Measurements from ENCODE around the gene OBP2A. TPM values are rescaled to one million over a fixed set of nuclear protein-coding genes. Genes with fewer than 3 reads are reported as not detected.
"Not testable (repeated sequence)": the region's sequence is repeated elsewhere in the genome, so short reads cannot be mapped to it uniquely, and the experiment has no call there.

OBP2A gene
- total and polyA plus RNA-seq, 5 donors from 2014 or later: not detected

- Mint-ChIP-seq H3K4me3 (peak overlapping the region in 1 of 4 donors; percentile 68), H3K27ac (no peak overlapping the region), H3K4me1 (peaks cover 0 to 14% (median 8%) of the 10 kb centered on the region in 4 donors), H3K36me3 (peaks cover 13% of the 10 kb centered on the region), H3K9me3 (peaks cover 0 to 10% (median 3%) of the 10 kb centered on the region in 7 donors), H3K27me3 (peaks cover 4% of the 10 kb centered on the region)
- DNase-seq (no peak), ATAC-seq (ENCODE audit: low read depth in 2 of 2) (no peak)
- Histone ChIP-seq H3K27me3 (ENCODE audit: control insufficient read depth, insufficient read depth, low read length) (no peaks in the 10 kb centered on the region), H3K9me3 (ENCODE audit: control insufficient read depth in 2 of 2, low read length in 2 of 2) (peaks cover 4 to 6% of the 10 kb centered on the region in 2 experiments), H3K27ac (ENCODE audit: insufficient read depth, low read length, poor library complexity, severe bottlenecking) (no peak overlapping the region), H3K36me3 (ENCODE audit: control insufficient read depth, insufficient read depth, low read length) (peaks cover 23% of the 10 kb centered on the region), H3K4me3 (ENCODE audit: low read depth, low read length) (no peak overlapping the region), H3K4me1 (ENCODE audit: control insufficient read depth, insufficient read depth, low read length, poor library complexity, severe bottlenecking) (peaks cover 3% of the 10 kb centered on the region)
Observed at GRCh38 chr9:135507104-135508035, 38.6 kb upstream of the OBP2A start.

DNA sequence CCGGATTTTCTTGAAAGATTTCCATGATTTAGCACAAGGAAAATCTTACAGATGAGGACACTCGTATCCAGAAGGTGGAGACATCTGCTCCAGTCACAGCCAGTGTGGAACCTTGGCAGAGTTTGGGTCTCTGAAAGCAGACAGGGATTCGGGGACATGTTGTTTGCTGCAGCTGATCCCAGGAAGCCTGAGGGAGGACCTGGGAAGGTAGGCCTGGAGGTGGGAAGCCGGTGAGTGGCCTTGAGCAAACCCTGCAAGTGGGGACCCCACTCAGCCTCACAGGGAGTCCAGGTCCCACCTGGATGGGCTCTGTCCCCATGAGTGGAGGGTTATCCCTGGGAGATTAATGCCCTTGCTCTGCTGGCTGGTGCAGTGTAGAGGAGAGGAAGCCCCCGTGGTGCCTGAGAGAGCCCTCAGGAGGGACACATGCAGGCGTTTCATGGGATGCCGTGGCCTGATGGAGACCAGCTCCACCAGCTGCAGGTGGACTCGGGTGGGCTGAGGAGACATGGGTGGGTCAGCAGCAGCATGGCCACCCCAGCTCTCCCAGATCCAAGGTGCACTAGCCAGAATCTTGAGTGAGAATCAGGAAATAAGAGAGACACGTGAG, 37.6 kb upstream of the OBP2A start:
- DNase-seq: no peak
- ATAC-seq (ENCODE audit: low read depth in 2 of 2): no peak
- Histone ChIP-seq H3K27me3 (ENCODE audit: control insufficient read depth, insufficient read depth, low read length) (no peaks in the 10 kb centered on the region), H3K4me1 (ENCODE audit: control insufficient read depth, insufficient read depth, low read length, poor library complexity, severe bottlenecking) (no peaks in the 10 kb centered on the region), H3K4me3 (ENCODE audit: low read depth, low read length) (no peak overlapping the region), H3K9me3 (ENCODE audit: control insufficient read depth in 2 of 2, low read length in 2 of 2) (peaks cover 4 to 6% of the 10 kb centered on the region in 2 experiments), H3K36me3 (ENCODE audit: control insufficient read depth, insufficient read depth, low read length) (peaks cover 16% of the 10 kb centered on the region), H3K27ac (ENCODE audit: insufficient read depth, low read length, poor library complexity, severe bottlenecking) (no peak overlapping the region)
- H3K4me3 Mint-ChIP-seq: peak overlapping the region in 1 of 4 donors; percentile 29
- H3K27me3 Mint-ChIP-seq: peaks cover 4% of the 10 kb centered on the region
- peaks cover 0 to 11% (median 6%) of the 10 kb centered on the region in 4 donors for H3K4me1 Mint-ChIP-seq
- H3K9me3 Mint-ChIP-seq: peaks cover 0 to 10% (median 3%) of the 10 kb centered on the region in 7 donors
- no peak overlapping the region for H3K27ac Mint-ChIP-seq
- peaks cover 9% of the 10 kb centered on the region for H3K36me3 Mint-ChIP-seq

GRCh38 chr9:135509458-135509857, 36.5 kb upstream of the OBP2A start:
- no peak for DNase-seq
- ATAC-seq (ENCODE audit: low read depth in 2 of 2): no peak

DNA sequence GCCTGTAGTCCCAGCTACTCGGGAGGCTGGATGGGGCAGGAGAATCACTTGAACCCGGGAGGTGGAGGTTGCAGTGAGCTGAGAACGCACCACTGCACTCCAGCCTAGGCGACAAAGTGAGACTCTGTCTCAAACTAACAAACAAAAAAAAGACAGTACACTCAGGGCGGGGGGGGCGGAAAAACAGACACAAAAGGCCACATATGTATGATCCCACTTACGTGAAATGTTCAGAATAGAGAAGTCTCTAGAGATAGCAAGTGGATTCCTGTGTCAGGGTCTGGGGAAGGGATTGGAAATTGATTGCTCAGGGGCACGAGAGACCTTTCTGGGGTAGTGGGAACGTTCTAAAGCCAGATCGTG, 33.7 kb upstream of the OBP2A start:
- Mint-ChIP-seq H3K4me1 (peaks cover 0 to 2% (median 0%) of the 10 kb centered on the region in 4 donors), H3K27me3 (peaks cover 4% of the 10 kb centered on the region), H3K4me3 (no peak overlapping the region), H3K27ac (peak overlapping the region in 1 of 3 donors; percentile 27), H3K36me3 (no peaks in the 10 kb centered on the region), H3K9me3 (peaks cover 0 to 10% (median 3%) of the 10 kb centered on the region in 7 donors)
- DNase-seq: no peak
- ATAC-seq (ENCODE audit: low read depth in 2 of 2): no peak
- Histone ChIP-seq H3K9me3 (ENCODE audit: control insufficient read depth in 2 of 2, low read length in 2 of 2) (peaks cover 4 to 6% of the 10 kb centered on the region in 2 experiments), H3K36me3 (ENCODE audit: control insufficient read depth, insufficient read depth, low read length) (no peaks in the 10 kb centered on the region), H3K27me3 (ENCODE audit: control insufficient read depth, insufficient read depth, low read length) (no peaks in the 10 kb centered on the region), H3K4me3 (ENCODE audit: low read depth, low read length) (no peak overlapping the region), H3K4me1 (ENCODE audit: control insufficient read depth, insufficient read depth, low read length, poor library complexity, severe bottlenecking) (no peaks in the 10 kb centered on the region), H3K27ac (ENCODE audit: insufficient read depth, low read length, poor library complexity, severe bottlenecking) (no peak overlapping the region)

More at GRCh38 chr9:135509458-135509857, 36.5 kb upstream of the OBP2A start:
- no peak overlapping the region for H3K27ac ChIP-seq (ENCODE audit: insufficient read depth, low read length, poor library complexity, severe bottlenecking)
- H3K36me3 ChIP-seq (ENCODE audit: control insufficient read depth, insufficient read depth, low read length): peaks cover 5% of the 10 kb centered on the region
- H3K27me3 Mint-ChIP-seq: peaks cover 4% of the 10 kb centered on the region
- H3K27ac Mint-ChIP-seq: no peak overlapping the region
- H3K9me3 Mint-ChIP-seq: peaks cover 0 to 10% (median 3%) of the 10 kb centered on the region in 7 donors
- H3K9me3 ChIP-seq (ENCODE audit: control insufficient read depth in 2 of 2, low read length in 2 of 2): peaks cover 4 to 6% of the 10 kb centered on the region in 2 experiments
- no peak overlapping the region for H3K4me3 ChIP-seq (ENCODE audit: low read depth, low read length)
- H3K4me3 Mint-ChIP-seq: no peak overlapping the region
- peaks cover 3% of the 10 kb centered on the region for H3K36me3 Mint-ChIP-seq
- no peaks in the 10 kb centered on the region for H3K27me3 ChIP-seq (ENCODE audit: control insufficient read depth, insufficient read depth, low read length)
- H3K4me1 ChIP-seq (ENCODE audit: control insufficient read depth, insufficient read depth, low read length, poor library complexity, severe bottlenecking): no peaks in the 10 kb centered on the region
- peaks cover 0 to 3% (median 3%) of the 10 kb centered on the region in 4 donors for H3K4me1 Mint-ChIP-seq

DNA sequence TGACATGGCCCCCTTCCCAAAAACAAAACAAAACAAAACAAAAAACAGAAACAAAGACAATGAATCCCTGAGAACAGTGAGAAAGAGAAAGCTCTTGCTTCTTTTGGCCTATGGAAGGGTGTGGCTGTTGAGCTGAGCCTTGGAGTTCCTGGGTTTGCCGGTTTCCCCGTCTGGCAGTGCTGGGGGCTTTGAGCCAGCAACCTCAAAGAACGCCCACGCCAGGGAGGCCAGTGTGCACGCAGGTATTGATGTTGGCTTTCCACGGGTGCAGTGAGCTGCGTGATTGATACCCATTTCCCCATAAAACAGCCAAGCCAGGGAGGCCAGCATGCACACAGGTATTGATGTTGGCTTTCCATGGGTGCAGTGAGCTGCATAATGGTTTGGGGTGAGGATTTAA, 33.0 kb upstream of the OBP2A start:
- Mint-ChIP-seq H3K27ac (no peak overlapping the region), H3K36me3 (no peaks in the 10 kb centered on the region), H3K9me3 (peaks cover 0 to 10% (median 3%) of the 10 kb centered on the region in 7 donors), H3K4me3 (no peak overlapping the region), H3K4me1 (peaks cover 0 to 2% (median 0%) of the 10 kb centered on the region in 4 donors), H3K27me3 (peaks cover 4% of the 10 kb centered on the region)
- Histone ChIP-seq H3K4me3 (ENCODE audit: low read depth, low read length) (no peak overlapping the region), H3K27me3 (ENCODE audit: control insufficient read depth, insufficient read depth, low read length) (no peaks in the 10 kb centered on the region), H3K9me3 (ENCODE audit: control insufficient read depth in 2 of 2, low read length in 2 of 2) (peaks cover 4 to 6% of the 10 kb centered on the region in 2 experiments), H3K4me1 (ENCODE audit: control insufficient read depth, insufficient read depth, low read length, poor library complexity, severe bottlenecking) (no peaks in the 10 kb centered on the region), H3K36me3 (ENCODE audit: control insufficient read depth, insufficient read depth, low read length) (no peaks in the 10 kb centered on the region), H3K27ac (ENCODE audit: insufficient read depth, low read length, poor library complexity, severe bottlenecking) (no peak overlapping the region)
- ATAC-seq (ENCODE audit: low read depth in 2 of 2) (no peak), DNase-seq (no peak)

DNA sequence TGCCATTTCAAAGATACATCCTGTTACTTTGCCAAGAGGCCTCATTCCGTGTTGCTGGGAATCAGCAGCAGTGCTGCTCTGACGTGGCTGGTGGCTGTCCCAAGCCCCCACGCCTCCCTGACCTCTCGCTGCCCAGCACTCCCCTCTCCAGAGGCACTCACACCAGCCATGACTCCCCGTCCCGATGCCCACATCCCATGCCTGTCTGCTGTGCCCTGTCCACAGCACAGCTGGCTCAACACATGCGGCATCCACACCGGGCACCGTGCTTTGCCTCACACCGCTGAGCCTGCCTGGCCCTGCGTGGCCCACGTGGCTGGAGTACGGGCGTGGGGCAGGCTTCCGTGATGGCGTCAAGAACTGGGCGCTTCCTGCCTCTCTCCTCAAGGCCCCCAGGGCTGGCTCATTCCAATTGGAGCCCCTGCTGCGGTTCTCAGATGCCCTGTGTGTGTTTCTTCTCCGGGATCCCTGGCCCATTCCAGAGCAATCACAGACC, 32.5 kb upstream of the OBP2A start:
- no peaks in the 10 kb centered on the region for H3K4me1 ChIP-seq (ENCODE audit: control insufficient read depth, insufficient read depth, low read length, poor library complexity, severe bottlenecking)
- H3K4me3 Mint-ChIP-seq: no peak overlapping the region
- peaks cover 0 to 10% (median 3%) of the 10 kb centered on the region in 7 donors for H3K9me3 Mint-ChIP-seq
- H3K4me3 ChIP-seq (ENCODE audit: low read depth, low read length): no peak overlapping the region
- no peaks in the 10 kb centered on the region for H3K36me3 ChIP-seq (ENCODE audit: control insufficient read depth, insufficient read depth, low read length)
- ATAC-seq (ENCODE audit: low read depth in 2 of 2) (no peak), DNase-seq (no peak)
- no peaks in the 10 kb centered on the region for H3K36me3 Mint-ChIP-seq
- H3K27me3 ChIP-seq (ENCODE audit: control insufficient read depth, insufficient read depth, low read length): no peaks in the 10 kb centered on the region
- H3K4me1 Mint-ChIP-seq: peaks cover 0 to 2% (median 0%) of the 10 kb centered on the region in 4 donors
- H3K9me3 ChIP-seq (ENCODE audit: control insufficient read depth in 2 of 2, low read length in 2 of 2): peaks cover 4 to 6% of the 10 kb centered on the region in 2 experiments
- no peak overlapping the region for H3K27ac ChIP-seq (ENCODE audit: insufficient read depth, low read length, poor library complexity, severe bottlenecking)
- H3K27ac Mint-ChIP-seq: no peak overlapping the region
- H3K27me3 Mint-ChIP-seq: peaks cover 4% of the 10 kb centered on the region

DNA sequence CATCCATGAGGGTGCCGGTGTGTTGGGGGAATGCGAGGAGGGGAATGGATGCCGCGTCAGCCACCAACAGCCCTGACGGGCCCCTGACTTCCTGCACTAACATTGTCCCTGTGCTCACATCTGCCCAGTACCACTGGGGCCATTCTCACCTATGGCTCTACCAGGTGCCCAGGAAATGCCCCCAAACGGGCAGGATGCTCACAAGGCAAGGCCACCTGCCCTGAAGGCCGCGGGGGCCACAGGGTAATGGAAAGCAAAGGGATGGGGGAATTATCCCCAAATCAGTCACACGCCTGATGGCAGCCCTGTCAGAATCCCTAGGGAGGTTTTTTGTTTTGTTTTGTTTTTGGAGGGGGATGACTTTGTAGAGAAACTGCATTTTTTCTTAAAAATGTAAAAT, 32.0 kb upstream of the OBP2A start:
- not testable (repeated sequence) for H3K4me1 Mint-ChIP-seq; H3K36me3 ChIP-seq (ENCODE audit: control insufficient read depth, insufficient read depth, low read length); H3K9me3 ChIP-seq (ENCODE audit: control insufficient read depth in 2 of 2, low read length in 2 of 2); H3K4me3 Mint-ChIP-seq; H3K4me3 ChIP-seq (ENCODE audit: low read depth, low read length); H3K4me1 ChIP-seq (ENCODE audit: control insufficient read depth, insufficient read depth, low read length, poor library complexity, severe bottlenecking); H3K27ac Mint-ChIP-seq; DNase-seq; H3K27ac ChIP-seq (ENCODE audit: insufficient read depth, low read length, poor library complexity, severe bottlenecking); H3K9me3 Mint-ChIP-seq; H3K27me3 Mint-ChIP-seq; ATAC-seq (ENCODE audit: low read depth in 2 of 2); H3K36me3 Mint-ChIP-seq; H3K27me3 ChIP-seq (ENCODE audit: control insufficient read depth, insufficient read depth, low read length)
